IPS-18a (cell line): ENCODE measurements around the gene ZNRF1.

Experiments used
- H3K27ac ChIP-seq: one replicate; pipeline ENCODE4 v1.5.1; 2013; ENCODE audit warnings: low read length
- H3K27me3 ChIP-seq: one replicate; pipeline ENCODE4 v1.6.1; 2013; ENCODE audit warnings: mild to moderate bottlenecking, low read length; ENCODE audit not compliant: control insufficient read depth, insufficient read depth
- H3K36me3 ChIP-seq: one replicate; pipeline ENCODE4 v1.6.1; 2013; ENCODE audit warnings: low read depth, low read length; ENCODE audit not compliant: control insufficient read depth
- H3K4me1 ChIP-seq: one replicate; pipeline ENCODE4 v1.6.1; 2013; ENCODE audit warnings: low read depth, low read length; ENCODE audit not compliant: control insufficient read depth
- H3K4me3 ChIP-seq: one replicate; pipeline ENCODE4 v1.5.1; 2013; ENCODE audit warnings: low read length
- H3K9ac ChIP-seq: one replicate; pipeline ENCODE4 v1.6.1; 2013; ENCODE audit warnings: mild to moderate bottlenecking, low read length, moderate library complexity
- H3K9me3 ChIP-seq: one replicate; pipeline ENCODE4 v1.6.1; 2013; ENCODE audit warnings: low read depth, low read length; ENCODE audit not compliant: control insufficient read depth

The ZNRF1 gene

DNA sequence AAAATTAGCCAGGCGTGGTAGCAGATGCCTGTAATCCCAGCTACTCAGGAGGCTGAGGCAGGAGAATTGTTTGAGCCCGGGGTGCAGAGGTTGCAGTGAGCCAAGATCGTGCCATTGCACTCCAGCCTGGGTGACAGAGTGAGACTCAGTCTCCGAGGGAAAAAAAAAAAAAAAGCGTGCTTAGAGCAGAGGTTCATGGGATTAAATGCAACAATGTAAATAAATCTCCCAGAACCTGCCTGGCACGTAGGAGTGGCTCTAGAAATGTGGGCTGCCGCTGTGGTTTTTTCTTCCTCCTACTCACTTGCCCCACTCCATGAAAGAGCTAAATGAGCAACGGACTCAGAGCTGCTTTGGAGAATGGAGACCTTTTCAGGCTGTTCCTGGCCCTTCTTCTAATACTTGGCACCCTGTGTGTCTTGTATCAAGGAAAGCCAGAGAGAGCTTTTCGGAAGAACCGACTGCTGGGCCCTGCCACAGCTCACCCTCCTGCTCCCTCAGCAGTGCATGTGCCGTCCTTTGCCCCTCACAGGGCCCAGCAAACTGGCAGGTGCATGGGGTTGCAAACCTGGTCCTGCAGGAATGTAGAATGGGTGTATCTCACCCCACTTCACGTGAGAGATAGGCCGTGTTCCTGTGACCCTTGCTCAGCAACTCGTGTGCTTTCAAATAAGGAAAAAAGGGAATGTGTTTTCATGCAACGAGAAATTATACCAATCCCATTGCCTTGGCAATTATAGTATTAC, 65.8 kb downstream of the ZNRF1 start:
- Histone ChIP-seq H3K9ac (no peak overlapping the region), H3K27ac (no peak overlapping the region), H3K4me3 (no peak overlapping the region), H3K27me3 (no peaks in the 10 kb centered on the region), H3K36me3 (no peaks in the 10 kb centered on the region), H3K9me3 (no peaks in the 10 kb centered on the region), H3K4me1 (peaks cover 18% of the 10 kb centered on the region)

DNA sequence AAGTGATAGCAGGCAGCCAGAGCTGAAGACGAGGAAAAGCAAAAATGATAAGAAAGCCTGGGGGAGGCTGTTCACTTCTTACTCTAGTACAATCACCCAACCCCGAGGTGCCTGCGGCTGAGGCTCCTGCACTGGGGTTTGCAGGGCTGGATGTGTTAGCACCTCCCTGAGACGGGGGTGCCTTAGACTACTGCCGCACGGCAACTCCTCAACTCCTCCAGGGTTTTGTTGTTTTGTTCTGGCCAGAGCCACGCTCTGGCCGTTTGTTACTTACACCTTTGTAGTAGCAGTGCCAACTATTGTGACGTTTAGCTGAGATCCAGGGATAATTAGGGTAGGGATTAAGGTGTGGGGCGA, 66.3 kb downstream of the ZNRF1 start:
- H3K27me3 ChIP-seq: no peaks in the 10 kb centered on the region
- peaks cover 21% of the 10 kb centered on the region for H3K4me1 ChIP-seq
- H3K9me3 ChIP-seq: no peaks in the 10 kb centered on the region
- H3K36me3 ChIP-seq: no peaks in the 10 kb centered on the region
- no peak overlapping the region for H3K27ac ChIP-seq
- H3K4me3 ChIP-seq: no peak overlapping the region
- H3K9ac ChIP-seq: no peak overlapping the region

DNA sequence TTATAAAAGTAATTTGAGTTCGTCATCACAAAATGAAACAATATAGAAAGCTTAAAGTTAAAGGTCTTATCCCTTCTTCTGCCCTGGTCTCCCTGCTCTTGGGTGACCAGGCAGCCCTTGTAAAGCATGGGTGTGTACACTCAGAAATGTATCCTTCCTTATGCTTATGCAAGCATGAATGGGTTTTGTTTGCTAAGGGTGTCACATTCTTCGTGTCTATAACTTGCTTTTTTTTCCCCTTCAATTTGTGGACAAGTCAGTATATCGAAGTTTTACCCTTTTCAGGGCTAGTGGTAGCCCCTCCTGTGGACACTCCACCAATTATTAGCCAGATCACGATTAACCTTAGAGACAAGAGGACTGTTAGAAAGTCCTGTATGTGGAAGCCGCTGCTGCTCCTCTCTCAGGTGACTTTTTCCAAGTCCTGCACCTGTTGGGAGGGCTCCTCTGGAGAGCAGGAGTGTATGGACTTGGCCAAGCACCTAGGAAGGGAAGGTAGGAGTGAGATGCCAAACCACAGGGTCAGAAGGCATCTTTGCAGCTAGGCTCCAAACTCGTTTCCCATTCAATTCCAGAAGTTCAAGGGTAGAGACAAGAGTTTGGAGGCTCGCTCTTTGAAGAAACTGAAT, 66.8 kb downstream of the ZNRF1 start:
- Histone ChIP-seq H3K9me3 (no peaks in the 10 kb centered on the region), H3K36me3 (no peaks in the 10 kb centered on the region), H3K27me3 (no peaks in the 10 kb centered on the region), H3K4me1 (peaks cover 23% of the 10 kb centered on the region), H3K27ac (no peak overlapping the region), H3K4me3 (no peak overlapping the region), H3K9ac (no peak overlapping the region)

DNA sequence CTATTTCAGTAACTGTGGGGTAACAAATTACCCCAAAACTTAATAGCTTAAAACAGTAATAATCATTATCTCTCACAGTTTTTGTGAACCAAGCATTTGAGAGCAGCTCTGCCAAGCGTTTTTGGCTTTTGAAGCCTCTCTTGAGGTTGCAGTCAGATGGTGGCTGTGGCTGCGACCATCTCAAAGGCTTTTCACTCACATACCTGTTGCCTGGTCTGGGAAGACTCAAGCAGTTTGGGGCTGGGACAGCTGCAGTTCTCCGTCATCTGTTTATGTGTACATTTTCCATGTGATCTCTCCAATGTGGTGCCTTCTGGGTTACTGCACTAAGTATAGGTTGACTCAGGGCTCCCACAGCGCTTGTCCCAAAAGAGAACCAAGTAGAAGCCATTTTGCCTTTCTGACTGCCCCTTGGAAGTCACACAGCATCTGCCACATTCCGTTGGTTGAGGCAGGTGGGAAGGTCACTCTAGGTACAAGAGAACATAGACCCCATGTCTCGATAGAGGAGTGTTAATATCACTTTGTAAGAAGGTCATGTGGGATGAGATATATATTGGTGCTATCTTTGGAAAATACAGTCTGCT, 68.1 kb downstream of the ZNRF1 start:
- no peak overlapping the region for H3K9ac ChIP-seq
- peaks cover 23% of the 10 kb centered on the region for H3K4me1 ChIP-seq

DNA sequence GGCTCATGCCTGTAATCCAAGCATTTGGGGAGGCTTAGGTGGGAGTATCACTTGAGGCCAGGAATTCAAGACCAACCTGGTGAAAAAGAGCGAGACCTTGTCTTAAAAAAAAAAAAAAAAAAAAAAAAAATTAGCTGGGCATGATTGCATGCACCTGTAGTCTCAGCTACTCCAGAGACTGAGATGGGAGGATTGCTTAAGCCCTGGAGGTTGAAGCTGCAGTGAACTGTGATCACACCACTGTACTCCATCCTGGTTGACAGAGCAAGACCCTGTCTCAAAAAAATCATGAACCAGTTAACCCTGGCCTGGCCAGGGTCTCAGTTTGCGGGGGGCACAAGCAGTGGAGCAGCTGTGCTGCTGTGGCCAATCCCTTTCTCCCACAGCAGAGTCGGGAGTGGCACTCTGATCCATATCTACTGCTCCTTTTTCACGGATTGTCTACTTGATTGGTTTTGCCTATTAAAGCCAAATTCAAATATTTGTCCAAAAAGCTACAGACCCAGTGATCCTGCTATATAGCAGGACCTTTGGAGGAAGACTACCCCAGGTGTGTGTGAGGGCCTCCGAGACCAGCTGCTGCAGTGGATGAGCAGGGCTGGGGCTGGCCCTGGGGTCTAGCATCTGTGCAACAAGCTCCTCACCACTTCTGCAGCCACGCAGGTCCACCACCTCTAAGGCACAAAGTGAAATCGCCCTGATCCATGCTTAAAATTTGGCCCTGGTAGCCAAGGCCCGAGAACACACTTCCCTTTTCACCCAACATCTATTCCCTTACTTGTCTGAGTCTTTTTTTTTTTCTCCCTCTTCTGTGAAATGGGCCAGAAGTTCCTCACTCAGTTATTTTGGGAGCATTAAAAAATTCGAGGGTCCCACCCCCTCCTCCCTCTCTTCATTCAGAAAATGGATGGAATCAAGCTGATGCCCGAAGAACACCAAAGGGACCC, 69.5 kb downstream of the ZNRF1 start:
- H3K27me3 ChIP-seq: no peaks in the 10 kb centered on the region
- peaks cover 17% of the 10 kb centered on the region for H3K4me1 ChIP-seq
- no peaks in the 10 kb centered on the region for H3K36me3 ChIP-seq
- no peak overlapping the region for H3K27ac ChIP-seq
- no peak overlapping the region for H3K4me3 ChIP-seq
- H3K9me3 ChIP-seq: no peaks in the 10 kb centered on the region
- no peak overlapping the region for H3K9ac ChIP-seq

More for the DNA sequence above, 68.1 kb downstream of the ZNRF1 start:
- Histone ChIP-seq H3K9me3 (no peaks in the 10 kb centered on the region), H3K4me3 (no peak overlapping the region), H3K27me3 (no peaks in the 10 kb centered on the region), H3K27ac (no peak overlapping the region), H3K36me3 (no peaks in the 10 kb centered on the region)

DNA sequence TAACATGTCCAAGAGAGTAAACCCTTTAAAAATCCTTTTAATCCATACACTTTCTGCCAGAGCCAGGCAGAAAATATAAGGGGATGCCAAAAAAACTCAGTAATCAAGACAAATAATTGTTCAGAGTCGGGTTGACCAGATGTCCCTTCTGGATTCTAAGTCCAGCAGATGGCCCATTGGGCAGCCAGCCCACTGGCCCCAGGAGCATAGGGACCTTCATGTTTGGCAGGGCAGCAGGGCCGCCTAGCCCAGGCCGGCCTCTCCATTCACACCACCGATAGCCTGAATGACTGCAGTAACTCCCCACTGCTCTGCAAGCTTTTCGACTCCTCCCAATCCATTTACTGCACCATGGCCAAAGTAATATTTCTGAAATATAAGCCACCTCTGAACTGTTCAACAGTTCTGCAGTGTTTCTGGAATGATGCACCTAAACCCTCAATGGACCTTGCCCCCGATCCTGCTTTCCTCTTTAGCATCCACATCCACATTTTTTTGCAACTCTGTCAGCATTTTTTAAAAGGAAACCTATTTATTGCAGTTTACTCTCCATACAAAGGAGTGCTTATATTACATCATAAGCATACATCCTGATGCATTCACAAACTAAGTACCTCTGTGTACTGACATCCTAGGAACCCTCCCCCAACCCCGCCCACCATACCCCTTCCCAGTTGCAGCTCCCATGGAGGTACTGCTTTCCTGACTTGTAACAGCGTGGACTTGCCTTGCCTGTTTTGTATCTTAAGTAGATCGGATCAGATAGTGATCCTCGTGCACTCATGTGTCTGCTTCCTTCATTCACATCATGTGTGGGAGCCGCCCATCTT, 71.4 kb downstream of the ZNRF1 start:
- H3K4me3 ChIP-seq: no peak overlapping the region
- peaks cover 19% of the 10 kb centered on the region for H3K4me1 ChIP-seq
- no peaks in the 10 kb centered on the region for H3K27me3 ChIP-seq
- H3K9me3 ChIP-seq: no peaks in the 10 kb centered on the region
- no peak overlapping the region for H3K9ac ChIP-seq
- no peaks in the 10 kb centered on the region for H3K36me3 ChIP-seq
- H3K27ac ChIP-seq: no peak overlapping the region

DNA sequence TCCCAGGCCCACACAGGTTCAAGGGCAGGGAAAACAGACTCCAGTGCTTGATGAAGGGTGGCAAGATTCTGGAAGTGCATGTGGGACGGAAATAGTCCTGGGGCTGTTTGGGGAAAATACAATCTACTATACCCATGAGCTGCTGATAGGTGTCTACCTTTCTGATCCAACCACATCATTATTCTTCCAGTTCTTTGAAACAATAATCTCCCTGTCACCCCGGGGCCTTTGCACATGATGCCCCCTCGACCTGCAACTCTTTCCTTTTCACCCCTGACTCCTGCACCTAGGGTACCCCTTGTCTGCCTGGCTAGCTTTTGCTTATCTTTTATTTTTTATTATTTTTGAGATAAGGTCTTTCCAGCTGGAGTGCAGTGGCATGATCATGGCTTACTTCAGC, 72.8 kb downstream of the ZNRF1 start:
- H3K36me3 ChIP-seq: no peaks in the 10 kb centered on the region
- no peak overlapping the region for H3K9ac ChIP-seq
- H3K4me1 ChIP-seq: peaks cover 19% of the 10 kb centered on the region
- H3K4me3 ChIP-seq: no peak overlapping the region
- no peak overlapping the region for H3K27ac ChIP-seq
- no peaks in the 10 kb centered on the region for H3K9me3 ChIP-seq
- H3K27me3 ChIP-seq: no peaks in the 10 kb centered on the region

DNA sequence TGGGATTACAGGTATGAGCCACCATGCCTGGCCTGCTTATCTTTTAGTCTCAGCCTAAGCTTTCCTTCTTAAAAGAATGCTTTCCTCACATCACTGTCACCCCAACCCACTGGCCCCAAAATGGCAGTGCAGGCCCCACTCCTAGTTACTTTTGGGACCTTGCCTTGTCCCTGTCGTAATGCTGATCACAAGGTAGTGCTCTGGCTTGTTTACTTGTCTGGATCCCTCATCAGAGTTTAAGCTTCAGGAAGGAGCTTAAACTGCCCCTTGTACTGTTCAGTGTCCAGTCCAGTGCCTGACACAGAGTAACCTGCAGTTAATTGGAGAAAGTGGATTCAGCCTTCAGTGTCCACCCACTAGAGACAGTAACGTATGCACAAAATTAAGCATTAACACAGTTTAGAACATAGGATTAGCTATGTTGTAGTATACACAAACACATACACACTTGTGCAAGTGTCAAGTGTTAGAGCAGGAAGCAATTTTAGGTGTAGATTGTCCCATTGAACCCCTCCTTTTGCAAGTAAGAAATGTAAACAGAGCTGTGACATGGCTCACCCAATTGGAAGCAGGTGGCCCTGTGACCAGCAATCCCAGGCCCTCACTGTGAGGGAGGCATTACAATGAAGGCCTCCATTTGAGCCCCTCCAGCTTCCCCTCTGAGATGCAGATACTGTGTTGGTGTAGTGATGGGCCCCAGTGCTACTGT, 73.6 kb downstream of the ZNRF1 start:
- Histone ChIP-seq H3K4me1 (peaks cover 19% of the 10 kb centered on the region), H3K27ac (no peak overlapping the region), H3K9ac (no peak overlapping the region), H3K36me3 (no peaks in the 10 kb centered on the region), H3K4me3 (no peak overlapping the region), H3K27me3 (no peaks in the 10 kb centered on the region), H3K9me3 (no peaks in the 10 kb centered on the region)

DNA sequence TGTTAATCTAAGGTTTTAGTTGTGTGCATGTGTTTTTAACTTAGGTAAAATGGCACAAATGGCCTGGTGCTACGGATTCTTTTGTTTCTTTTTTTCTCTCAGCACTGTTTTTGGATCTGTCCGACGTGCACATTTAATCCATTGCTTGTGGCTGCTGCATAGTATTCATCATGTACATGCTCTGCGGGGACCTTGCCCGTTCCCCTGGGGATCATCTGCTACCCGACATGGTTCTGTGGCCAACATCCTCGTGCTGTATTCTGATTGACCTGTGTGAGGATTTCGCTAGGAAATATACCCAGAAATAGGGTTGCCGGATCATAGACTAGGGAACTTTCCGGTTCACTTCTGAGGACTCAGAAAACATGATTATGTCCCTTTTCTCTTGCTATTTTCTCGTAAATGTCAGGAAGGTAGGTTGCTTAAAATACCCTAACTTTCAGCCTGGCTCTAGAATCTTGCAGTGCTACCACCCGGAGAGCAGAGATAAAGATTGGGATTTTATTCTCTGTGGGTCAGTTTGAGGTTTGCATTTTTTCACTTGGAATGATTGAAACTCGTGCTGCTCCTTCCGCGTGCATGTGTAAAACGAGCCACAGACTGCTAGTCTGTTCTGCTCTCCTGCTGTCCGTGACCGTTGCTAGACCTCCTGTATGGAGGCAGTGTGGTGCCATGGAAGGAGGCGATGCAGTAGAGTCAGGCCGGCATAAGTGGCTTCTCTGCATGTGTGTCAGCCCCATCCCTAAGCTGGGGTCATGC, 74.9 kb downstream of the ZNRF1 start:
- Histone ChIP-seq H3K27me3 (no peaks in the 10 kb centered on the region), H3K36me3 (no peaks in the 10 kb centered on the region), H3K4me3 (no peak overlapping the region), H3K9ac (no peak overlapping the region), H3K9me3 (no peaks in the 10 kb centered on the region), H3K4me1 (peaks cover 19% of the 10 kb centered on the region), H3K27ac (no peak overlapping the region)

DNA sequence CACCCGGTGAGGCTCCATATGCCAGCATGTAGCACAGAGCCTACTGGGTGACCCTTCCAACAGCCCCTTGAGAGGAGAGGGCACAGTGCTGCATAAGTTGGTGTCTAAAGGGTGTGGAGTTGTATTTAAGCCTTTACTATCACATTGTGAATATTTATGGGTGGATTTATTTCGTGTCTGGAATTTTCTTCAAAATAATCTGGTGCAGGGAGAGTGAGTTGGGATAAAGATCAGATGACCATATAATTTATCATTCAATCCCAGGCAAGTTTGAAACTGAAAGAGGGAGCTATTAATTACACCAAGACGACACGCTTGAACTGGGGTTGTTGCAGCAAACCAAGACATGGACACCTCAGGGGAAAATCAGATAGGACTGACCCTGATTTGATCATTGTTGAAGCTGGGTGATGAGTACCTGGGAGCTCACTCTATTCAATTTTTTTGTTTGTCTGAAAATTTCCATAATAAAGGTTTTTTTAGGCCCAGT, 75.5 kb downstream of the ZNRF1 start:
- peaks cover 19% of the 10 kb centered on the region for H3K4me1 ChIP-seq
- H3K27me3 ChIP-seq: no peaks in the 10 kb centered on the region
- no peak overlapping the region for H3K4me3 ChIP-seq
- H3K9ac ChIP-seq: no peak overlapping the region
- H3K27ac ChIP-seq: no peak overlapping the region
- H3K9me3 ChIP-seq: no peaks in the 10 kb centered on the region
- no peaks in the 10 kb centered on the region for H3K36me3 ChIP-seq
